ENCODE data around the gene DBH.

DBH gene

GRCh38 chr9:133609311-133610098 is 26.7 kb upstream of the DBH start, which contains the start of gene FAM163B:
TSS of gene FAM163B (minus strand) at chr9:133609389. CDS start at chr9:133580223, 29,166 bp downstream.
- peaks cover 6% of the 10 kb centered on the region for H3K4me1 ChIP-seq (ENCODE audit: control insufficient read depth, low read length)
- no peak within 1 kb of the TSS for H3K4me3 ChIP-seq (ENCODE audit: low read length)
- H3K36me3 ChIP-seq (ENCODE audit: control insufficient read depth, low read length) = no peaks in the 10 kb centered on the region
- H3F3A ChIP-seq (ENCODE audit: control insufficient read depth, insufficient read depth) = no peaks in the 10 kb centered on the region
- no peaks in the 10 kb centered on the region for H3K9me3 ChIP-seq (ENCODE audit: control insufficient read depth, insufficient read depth, low read length)
- TF ChIP-seq CTCF (IDR thresholded peaks at IDR 0.05; ENCODE audit: low read depth, low read length, poor library complexity, severe bottlenecking) = no peak
- TF ChIP-seq EZH2phosphoT487 (IDR thresholded peaks at IDR 0.05; ENCODE audit: borderline replicate concordance, low read length) = no peak
- H3K27me3 ChIP-seq (ENCODE audit: control insufficient read depth, low read length) = peaks cover 44% of the 10 kb centered on the region
- H3K4me2 ChIP-seq (ENCODE audit: low read length) = no peak within 1 kb of the TSS
- H4K20me1 ChIP-seq (ENCODE audit: control insufficient read depth, insufficient read depth, low read depth, low read length) = no peaks in the 10 kb centered on the region
- no peaks in the 10 kb centered on the region for H3K9me2 ChIP-seq (replicated peaks; ENCODE audit: control insufficient read depth, low read length)
- no peak within 1 kb of the TSS for H3K27ac ChIP-seq (ENCODE audit: low read depth, low read length)
- no peaks in the 10 kb centered on the region for H3K79me2 ChIP-seq (ENCODE audit: control insufficient read depth, low read length)

- Histone ChIP-seq H3K4me1 (ENCODE audit: control insufficient read depth, low read length) (no peaks in the 10 kb centered on the region), H4K20me1 (ENCODE audit: control insufficient read depth, insufficient read depth, low read depth, low read length) (no peaks in the 10 kb centered on the region), H3K9me2 (replicated peaks; ENCODE audit: control insufficient read depth, low read length) (no peaks in the 10 kb centered on the region), H3K4me2 (ENCODE audit: low read length) (no peak overlapping the region), H3K4me3 (ENCODE audit: low read length) (no peak overlapping the region), H3K27me3 (ENCODE audit: control insufficient read depth, low read length) (peaks cover 44% of the 10 kb centered on the region), H3K27ac (ENCODE audit: low read depth, low read length) (no peak overlapping the region), H3K79me2 (ENCODE audit: control insufficient read depth, low read length) (no peaks in the 10 kb centered on the region), H3K36me3 (ENCODE audit: control insufficient read depth, low read length) (no peaks in the 10 kb centered on the region), H3K9me3 (ENCODE audit: control insufficient read depth, insufficient read depth, low read length) (no peaks in the 10 kb centered on the region), H3F3A (ENCODE audit: control insufficient read depth, insufficient read depth) (no peaks in the 10 kb centered on the region)
- TF ChIP-seq CTCF (IDR thresholded peaks at IDR 0.05; ENCODE audit: low read depth, low read length, poor library complexity, severe bottlenecking) (no peak), EZH2phosphoT487 (IDR thresholded peaks at IDR 0.05; ENCODE audit: borderline replicate concordance, low read length) (no peak)
These were observed 25.3 kb upstream of the DBH start for GRCh38 chr9:133610845-133611244.

GRCh38 chr9:133612051-133612450 is 24.1 kb upstream of the DBH start:
- peaks cover 40% of the 10 kb centered on the region for H3K27me3 ChIP-seq (ENCODE audit: control insufficient read depth, low read length)
- no peaks in the 10 kb centered on the region for H3K36me3 ChIP-seq (ENCODE audit: control insufficient read depth, low read length)
- H4K20me1 ChIP-seq (ENCODE audit: control insufficient read depth, insufficient read depth, low read depth, low read length) = no peaks in the 10 kb centered on the region
- H3K4me3 ChIP-seq (ENCODE audit: low read length) = no peak overlapping the region
- no peaks in the 10 kb centered on the region for H3K9me2 ChIP-seq (replicated peaks; ENCODE audit: control insufficient read depth, low read length)
- H3F3A ChIP-seq (ENCODE audit: control insufficient read depth, insufficient read depth) = no peaks in the 10 kb centered on the region
- no peaks in the 10 kb centered on the region for H3K4me1 ChIP-seq (ENCODE audit: control insufficient read depth, low read length)
- H3K9me3 ChIP-seq (ENCODE audit: control insufficient read depth, insufficient read depth, low read length) = no peaks in the 10 kb centered on the region
- H3K4me2 ChIP-seq (ENCODE audit: low read length) = no peak overlapping the region
- H3K27ac ChIP-seq (ENCODE audit: low read depth, low read length) = no peak overlapping the region
- TF ChIP-seq EZH2phosphoT487 (IDR thresholded peaks at IDR 0.05; ENCODE audit: borderline replicate concordance, low read length) (no peak), CTCF (IDR thresholded peaks at IDR 0.05; ENCODE audit: low read depth, low read length, poor library complexity, severe bottlenecking) (no peak)
- no peaks in the 10 kb centered on the region for H3K79me2 ChIP-seq (ENCODE audit: control insufficient read depth, low read length)
